H9 (cell line): ENCODE results near the gene TMEM131. TPM values are rescaled to one million over a fixed set of nuclear protein-coding genes. Genes with fewer than 3 reads are reported as not detected.

Experiments
- DNase-seq: peaks from one replicate; pipeline ENCODE4 v3.0.0-alpha.2; 2017
- H2AFZ ChIP-seq: one replicate; pipeline ENCODE4 v1.6.1; 2013; ENCODE audit warnings: mild to moderate bottlenecking, low read length, control low read depth, moderate library complexity
- H2AK5ac ChIP-seq: 2 replicates; pipeline ENCODE4 v1.6.1; 2013; ENCODE audit warnings: low read length, control low read depth, mixed read lengths; ENCODE audit not compliant: insufficient read length
- H2BK120ac ChIP-seq: one replicate; pipeline ENCODE4 v1.6.1; 2013; ENCODE audit warnings: low read depth, mild to moderate bottlenecking, low read length, control low read depth, inconsistent platforms; ENCODE audit not compliant: poor library complexity, severe bottlenecking
- H2BK12ac ChIP-seq: 2 replicates; pipeline ENCODE4 v1.6.1; 2013; ENCODE audit warnings: low read length, control low read depth, mixed read lengths, low read depth; ENCODE audit not compliant: insufficient read length
- H2BK15ac ChIP-seq: 2 replicates; pipeline ENCODE4 v1.6.1; 2013; ENCODE audit warnings: low read depth, low read length, control low read depth
- H2BK20ac ChIP-seq: one replicate; pipeline ENCODE4 v1.6.1; 2013; ENCODE audit warnings: low read depth, mild to moderate bottlenecking, low read length, control low read depth, inconsistent platforms; ENCODE audit not compliant: poor library complexity, severe bottlenecking
- H2BK5ac ChIP-seq: 2 replicates; pipeline ENCODE4 v1.6.1; 2013; ENCODE audit warnings: low read length, control low read depth, mixed read lengths; ENCODE audit not compliant: insufficient read length
- H3K14ac ChIP-seq: 2 replicates; pipeline ENCODE4 v1.6.1; 2013; ENCODE audit warnings: low read length, control low read depth; ENCODE audit not compliant: insufficient read depth
- H3K18ac ChIP-seq: 2 replicates; pipeline ENCODE4 v1.6.1; 2013; ENCODE audit warnings: low read depth, mild to moderate bottlenecking, mixed read lengths, low read length, control low read depth; ENCODE audit not compliant: insufficient read length
- H3K23ac ChIP-seq: 2 replicates; pipeline ENCODE4 v1.6.1; 2013; ENCODE audit warnings: low read length, control low read depth, mixed read lengths, low read depth; ENCODE audit not compliant: insufficient read length
- H3K23me2 ChIP-seq: 2 replicates; pipeline ENCODE4 v1.6.1; 2013; ENCODE audit warnings: low read depth, mild to moderate bottlenecking, mixed read lengths, low read length, control low read depth; ENCODE audit not compliant: insufficient read length, poor library complexity, severe bottlenecking
- H3K27ac ChIP-seq: 2 replicates; pipeline ENCODE4 v1.5.1; 2013; ENCODE audit warnings: low read length, control low read depth, mixed read lengths, low read depth; ENCODE audit not compliant: insufficient read length
- H3K27me3 ChIP-seq: 2 replicates; pipeline ENCODE4 v1.6.1; 2013; ENCODE audit warnings: low read length, control low read depth, inconsistent platforms; ENCODE audit not compliant: insufficient read depth
- H3K4ac ChIP-seq: 2 replicates; pipeline ENCODE4 v1.6.1; 2013; ENCODE audit warnings: low read depth, mild to moderate bottlenecking, control low read depth, inconsistent platforms, low read length, moderate library complexity
- H3K4me1 ChIP-seq: 2 replicates; pipeline ENCODE4 v1.6.1; 2013; ENCODE audit warnings: low read length, control low read depth, inconsistent platforms; ENCODE audit not compliant: insufficient read depth
- H3K4me2 ChIP-seq: 2 replicates; pipeline ENCODE4 v1.6.1; 2013; ENCODE audit warnings: low read length, control low read depth, mixed read lengths; ENCODE audit not compliant: insufficient read length, insufficient read depth
- H3K56ac ChIP-seq: 2 replicates; pipeline ENCODE4 v1.6.1; 2013; ENCODE audit warnings: low read depth, mild to moderate bottlenecking, mixed read lengths, low read length, control low read depth; ENCODE audit not compliant: insufficient read length
- H3K79me1 ChIP-seq: 2 replicates; pipeline ENCODE4 v1.6.1; 2013; ENCODE audit warnings: low read depth, mild to moderate bottlenecking, moderate library complexity, low read length, control low read depth, inconsistent platforms; ENCODE audit not compliant: insufficient read depth, poor library complexity, severe bottlenecking
- H3K79me2 ChIP-seq: 2 replicates; pipeline ENCODE4 v1.6.1; 2013; ENCODE audit warnings: low read length, control low read depth, inconsistent platforms; ENCODE audit not compliant: insufficient read depth
- H3K9ac ChIP-seq: 2 replicates; pipeline ENCODE4 v1.6.1; 2013; ENCODE audit warnings: low read length, control low read depth, mixed read lengths; ENCODE audit not compliant: insufficient read length; ENCODE audit errors: extremely low read depth
- H3K9me3 ChIP-seq: one replicate; pipeline ENCODE4 v1.6.1; 2013; ENCODE audit warnings: low read depth, low read length, inconsistent platforms; ENCODE audit not compliant: control insufficient read depth
- H3T11ph ChIP-seq: one replicate; pipeline ENCODE4 v1.6.1; 2013; ENCODE audit warnings: mild to moderate bottlenecking, low read length, control low read depth, inconsistent platforms
- H4K20me1 ChIP-seq: one replicate; pipeline ENCODE4 v1.6.1; 2013; ENCODE audit not compliant: control insufficient read depth, insufficient read length, insufficient read depth
- H4K5ac ChIP-seq: 2 replicates; pipeline ENCODE4 v1.6.1; 2013; ENCODE audit warnings: low read depth, mild to moderate bottlenecking, mixed read lengths, low read length, control low read depth; ENCODE audit not compliant: insufficient read length
- H4K8ac ChIP-seq: replicated peaks from 2 replicates; pipeline ENCODE4 v1.6.1; 2013; ENCODE audit warnings: low read length, control low read depth, mixed read lengths, low read depth; ENCODE audit not compliant: insufficient read length
- H4K91ac ChIP-seq: 2 replicates; pipeline ENCODE4 v1.6.1; 2013; ENCODE audit warnings: low read depth, mild to moderate bottlenecking, moderate library complexity, mixed read lengths, low read length, control low read depth; ENCODE audit not compliant: insufficient read length
- H3K27ac Mint-ChIP-seq, 3 experiments: 2 replicates in 2 of 3; 3 replicates in 1 of 3; pipeline ENCODE4 v1.8.0; 2020 to 2021; ENCODE audit warnings: mixed read lengths in 3 of 3, mild to moderate bottlenecking in 1 of 3, moderate library complexity in 1 of 3
- H3K27me3 Mint-ChIP-seq: 2 replicates; pipeline ENCODE4 v1.8.0; 2021; ENCODE audit warnings: low read depth, mild to moderate bottlenecking, moderate library complexity, mixed read lengths
- H3K36me3 Mint-ChIP-seq, 3 experiments: 2 replicates in 2 of 3; 3 replicates in 1 of 3; pipeline ENCODE4 v1.8.0; 2020 to 2021; ENCODE audit warnings: low read depth in 3 of 3, mixed read lengths in 3 of 3; ENCODE audit not compliant: insufficient read depth in 1 of 3
- H3K4me1 Mint-ChIP-seq, 2 experiments: 2 replicates each; pipeline ENCODE4 v1.8.0; 2020; ENCODE audit warnings: mixed read lengths in 2 of 2
- H3K4me3 Mint-ChIP-seq, 2 experiments: 2 replicates in 1 of 2; 3 replicates in 1 of 2; pipeline ENCODE4 v1.8.0; 2020 to 2021; ENCODE audit warnings: mild to moderate bottlenecking in 2 of 2, mixed read lengths in 2 of 2, moderate library complexity in 1 of 2
- H3K9me3 Mint-ChIP-seq, 2 experiments: 2 replicates in 1 of 2; 3 replicates in 1 of 2; pipeline ENCODE4 v1.8.0; 2020; ENCODE audit warnings: mild to moderate bottlenecking in 2 of 2, mixed read lengths in 2 of 2, moderate library complexity in 1 of 2
- WGBS: extraction: QIAGEN DNeasy Blood & Tissue Kit; methylation state at CpG from one replicate; pipeline ENCODE4 v1.1.7; 2013; ENCODE audit warnings: missing lambda C conversion rate, low lambda C conversion rate, mixed read lengths; ENCODE audit not compliant: insufficient read length; ENCODE audit errors: extremely low coverage; 5-methylcytosine and 5-hydroxymethylcytosine counted together
- total RNA-seq: library from RNA; stranded (reverse); gene quantifications from 2 replicates; pipeline ENCODE4 v1.2.1, GENCODE V29; 2021
- TF ChIP-seq, protein P1 (sequence below): fragments of 200-600 bp; sonication (generic); conservative IDR thresholded peaks from 3 replicates; pipeline ENCODE4 v1.8.0; 2021; ENCODE audit warnings: antibody characterized with exemption, mild to moderate bottlenecking

Gene TMEM131
- total RNA-seq, 1 experiment from 2014 or later = 20.9 TPM

DNA sequence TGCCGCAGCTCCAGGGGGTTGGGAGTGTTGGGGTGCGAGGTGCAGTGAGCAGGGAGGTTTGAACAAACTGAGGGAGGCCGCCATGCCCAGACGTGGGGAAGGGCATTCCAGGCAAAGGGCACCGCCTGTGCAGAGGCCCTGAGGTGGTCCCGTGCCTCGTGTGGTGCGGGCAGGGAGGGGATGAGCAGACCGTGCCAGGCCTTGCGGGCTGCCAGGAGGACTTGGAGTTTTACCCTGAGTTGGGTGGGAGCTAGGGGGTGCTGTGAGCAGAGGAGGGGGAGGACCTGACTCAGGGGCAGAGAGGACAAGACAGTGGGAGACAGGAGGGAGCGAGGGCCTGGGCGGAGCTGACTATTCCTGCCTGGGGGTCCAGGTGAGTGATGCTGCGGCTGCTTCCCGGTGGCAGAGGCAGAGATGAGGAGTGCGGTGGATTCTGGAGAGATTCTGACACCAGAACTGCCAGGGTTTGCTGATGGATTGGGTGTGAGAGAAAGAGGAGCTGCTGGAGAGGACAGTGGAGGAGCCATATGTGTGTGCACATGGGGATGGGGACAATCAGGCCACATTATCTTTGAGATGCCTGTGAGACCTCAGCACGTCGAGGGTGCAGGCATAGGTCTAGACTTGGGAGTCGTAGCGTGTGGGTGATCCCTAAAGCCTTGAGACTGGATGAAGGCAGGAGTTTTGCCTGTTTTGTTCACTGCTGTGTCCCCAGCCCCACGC lies 259.0 kb downstream of the TMEM131 start:
- Histone ChIP-seq H3K27me3 (no peaks in the 10 kb centered on the region), H3K23ac (no peak overlapping the region), H3K9ac (no peak overlapping the region), H4K20me1 (no peaks in the 10 kb centered on the region), H3K27ac (no peak overlapping the region), H2BK20ac (no peak overlapping the region), H3K9me3 (no peaks in the 10 kb centered on the region), H3K14ac (no peak overlapping the region), H2BK15ac (no peak overlapping the region), H3T11ph (no peak overlapping the region), H3K79me2 (no peaks in the 10 kb centered on the region), H4K8ac (no peak overlapping the region), H3K56ac (no peak overlapping the region), H2BK5ac (no peak overlapping the region), H2AK5ac (no peak overlapping the region), H2BK12ac (no peak overlapping the region), H3K4ac (no peak overlapping the region), H3K4me2 (no peak overlapping the region), H3K79me1 (no peaks in the 10 kb centered on the region), H2AFZ (no peak overlapping the region), H3K4me1 (no peaks in the 10 kb centered on the region), H4K91ac (no peak overlapping the region), H4K5ac (no peak overlapping the region), H3K23me2 (no peaks in the 10 kb centered on the region), H3K18ac (no peak overlapping the region), H2BK120ac (no peak overlapping the region)
- TF ChIP-seq, protein P1, sequence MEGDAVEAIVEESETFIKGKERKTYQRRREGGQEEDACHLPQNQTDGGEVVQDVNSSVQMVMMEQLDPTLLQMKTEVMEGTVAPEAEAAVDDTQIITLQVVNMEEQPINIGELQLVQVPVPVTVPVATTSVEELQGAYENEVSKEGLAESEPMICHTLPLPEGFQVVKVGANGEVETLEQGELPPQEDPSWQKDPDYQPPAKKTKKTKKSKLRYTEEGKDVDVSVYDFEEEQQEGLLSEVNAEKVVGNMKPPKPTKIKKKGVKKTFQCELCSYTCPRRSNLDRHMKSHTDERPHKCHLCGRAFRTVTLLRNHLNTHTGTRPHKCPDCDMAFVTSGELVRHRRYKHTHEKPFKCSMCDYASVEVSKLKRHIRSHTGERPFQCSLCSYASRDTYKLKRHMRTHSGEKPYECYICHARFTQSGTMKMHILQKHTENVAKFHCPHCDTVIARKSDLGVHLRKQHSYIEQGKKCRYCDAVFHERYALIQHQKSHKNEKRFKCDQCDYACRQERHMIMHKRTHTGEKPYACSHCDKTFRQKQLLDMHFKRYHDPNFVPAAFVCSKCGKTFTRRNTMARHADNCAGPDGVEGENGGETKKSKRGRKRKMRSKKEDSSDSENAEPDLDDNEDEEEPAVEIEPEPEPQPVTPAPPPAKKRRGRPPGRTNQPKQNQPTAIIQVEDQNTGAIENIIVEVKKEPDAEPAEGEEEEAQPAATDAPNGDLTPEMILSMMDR = no peak
- peaks cover 8 to 10% of the 10 kb centered on the region in 2 experiments for H3K4me1 Mint-ChIP-seq
- H3K36me3 Mint-ChIP-seq = peaks cover 0 to 2% (median 0%) of the 10 kb centered on the region in 3 experiments; a peak in 2 of 7 replicates
- no peaks in the 10 kb centered on the region; a peak in 2 of 5 replicates for H3K9me3 Mint-ChIP-seq
- H3K27me3 Mint-ChIP-seq = peaks cover 14% of the 10 kb centered on the region
- no peak overlapping the region; a peak in 1 of 7 replicates for H3K27ac Mint-ChIP-seq
- no CpG with 5 or more reads among the region's 20 CpGs for WGBS
- H3K4me3 Mint-ChIP-seq = no peak overlapping the region
- no peak for DNase-seq
